Fibroblast of mammary gland (primary cell): ENCODE results near the gene ADAMTS3.
"Not testable (repeated sequence)": the region's sequence is repeated elsewhere in the genome, so short reads cannot be mapped to it uniquely, and the experiment has no call there.

Experiments
- DNase-seq: peaks from one replicate; pipeline ENCODE4 v3.0.0-alpha.2; 2010; ENCODE audit warnings: low read depth
- H3K4me3 ChIP-seq: 2 replicates; pipeline ENCODE4 v1.5.1; 2011; ENCODE audit warnings: low read depth, mild to moderate bottlenecking, low read length, moderate library complexity; ENCODE audit not compliant: control insufficient read depth
- CTCF ChIP-seq: conservative IDR thresholded peaks from 2 replicates; pipeline ENCODE4 v1.5.1; 2011; ENCODE audit warnings: low read depth, low read length, inconsistent platforms; ENCODE audit not compliant: control insufficient read depth, insufficient read depth

ADAMTS3 gene

GRCh38 chr4:72440386-72440785, 128.6 kb downstream of the ADAMTS3 start:
- no peak for TF ChIP-seq CTCF
- H3K4me3 ChIP-seq = no peak overlapping the region
- no peak for DNase-seq

GRCh38 chr4:72432975-72433374, 136.0 kb downstream of the ADAMTS3 start:
- no peak overlapping the region for H3K4me3 ChIP-seq
- no peak for DNase-seq
- no peak for TF ChIP-seq CTCF

- no peak overlapping the region for H3K4me3 ChIP-seq
- TF ChIP-seq CTCF = no peak
- DNase-seq = no peak
Measured at GRCh38 chr4:72432282-72432681, 136.7 kb downstream of the ADAMTS3 start.

- no peak overlapping the region for H3K4me3 ChIP-seq
- no peak for TF ChIP-seq CTCF
- DNase-seq = no peak
Measured at GRCh38 chr4:72430988-72431387, 138.0 kb downstream of the ADAMTS3 start.

- H3K4me3 ChIP-seq = no peak overlapping the region
- DNase-seq = peak; percentile 34
- no peak for TF ChIP-seq CTCF
Measured at GRCh38 chr4:72430050-72430449, 139.0 kb downstream of the ADAMTS3 start.

- no peak for TF ChIP-seq CTCF
- no peak overlapping the region for H3K4me3 ChIP-seq
- no peak for DNase-seq
Measured at GRCh38 chr4:72429397-72429889, 139.6 kb downstream of the ADAMTS3 start.

- no peak for TF ChIP-seq CTCF
- H3K4me3 ChIP-seq = no peak overlapping the region
- DNase-seq = no peak
Measured at GRCh38 chr4:72427057-72427456, 142.0 kb downstream of the ADAMTS3 start.

- not testable (repeated sequence) for H3K4me3 ChIP-seq
Measured at GRCh38 chr4:72425908-72426307, 143.1 kb downstream of the ADAMTS3 start.

More at GRCh38 chr4:72425908-72426307, 143.1 kb downstream of the ADAMTS3 start:
- DNase-seq = not testable (repeated sequence)
